K562 (cell line): ENCODE measurements around the gene AIM2. TPM values are rescaled to one million over a fixed set of nuclear protein-coding genes. Genes with fewer than 3 reads are reported as not detected.

Source experiments
- CEBPG ChIP-seq, 3 experiments: fragments of 200-800 bp in 1 of 3; sonication (Bioruptor generic) in 1 of 3; sonication (generic) in 1 of 3; formaldehyde crosslinking in 1 of 3; IDR thresholded peaks in 2 of 3; conservative IDR thresholded peaks in 1 of 3; 2 replicates each; pipeline versions ENCODE4 v1.6.1 to v1.8.0; 2016 to 2022; ENCODE audit warnings: missing compliant biosample characterization in 2 of 3, missing genetic modification characterization in 2 of 3, mild to moderate bottlenecking in 1 of 3, missing genetic modification reagents in 1 of 3
- GABPB2 ChIP-seq: fragments of 250-450 bp; sonication (Bioruptor Pico); conservative IDR thresholded peaks from 2 replicates; pipeline ENCODE4 v1.5.1; 2021; ENCODE audit warnings: mild to moderate bottlenecking
- polyA plus RNA-seq, 8 experiments: library from polyadenylated mRNA; depleted of rRNA in 4 of 8; stranded (reverse) in 5 of 8; unstranded in 3 of 8; fragments of >200 nt; fragmentation: Nextera tagmentation in 2 of 8; fragmentation: Illumina TruSeq in 1 of 8; extraction: Ambion mirVana in 2 of 8; extraction: Trizol in 1 of 8; gene quantifications; 2 replicates each; pipeline versions ENCODE4 v1.2.1 to v1.2.3, GENCODE V29; 2011 to 2014; ENCODE audit warnings: inconsistent platforms in 1 of 8, missing spikeins in 1 of 8
- total RNA-seq, 7 experiments: library from RNA; depleted of rRNA in 6 of 7; stranded (reverse); fragments of >200 nt in 6 of 7; fragmentation: Illumina TruSeq in 2 of 7; extraction: Trizol in 2 of 7; gene quantifications; 2 replicates each; pipeline versions ENCODE4 v1.2.1 to v1.2.3, GENCODE V29; 2011 to 2021; ENCODE audit warnings: low replicate concordance in 1 of 7
- TF ChIP-seq, protein P1 (sequence below): fragments of 200-600 bp; sonication (generic); IDR thresholded peaks from one replicate; pipeline ENCODE4 v1.6.1; 2012; ENCODE audit warnings: mild to moderate bottlenecking, low read depth, low read length, inconsistent platforms

Gene AIM2
- total and polyA plus RNA-seq, 9 of the 15 experiments (the other 6 are each of a cell fraction or from before 2014, with no cell fraction given) = 0.10 to 0.95 (median 0.22) TPM

DNA sequence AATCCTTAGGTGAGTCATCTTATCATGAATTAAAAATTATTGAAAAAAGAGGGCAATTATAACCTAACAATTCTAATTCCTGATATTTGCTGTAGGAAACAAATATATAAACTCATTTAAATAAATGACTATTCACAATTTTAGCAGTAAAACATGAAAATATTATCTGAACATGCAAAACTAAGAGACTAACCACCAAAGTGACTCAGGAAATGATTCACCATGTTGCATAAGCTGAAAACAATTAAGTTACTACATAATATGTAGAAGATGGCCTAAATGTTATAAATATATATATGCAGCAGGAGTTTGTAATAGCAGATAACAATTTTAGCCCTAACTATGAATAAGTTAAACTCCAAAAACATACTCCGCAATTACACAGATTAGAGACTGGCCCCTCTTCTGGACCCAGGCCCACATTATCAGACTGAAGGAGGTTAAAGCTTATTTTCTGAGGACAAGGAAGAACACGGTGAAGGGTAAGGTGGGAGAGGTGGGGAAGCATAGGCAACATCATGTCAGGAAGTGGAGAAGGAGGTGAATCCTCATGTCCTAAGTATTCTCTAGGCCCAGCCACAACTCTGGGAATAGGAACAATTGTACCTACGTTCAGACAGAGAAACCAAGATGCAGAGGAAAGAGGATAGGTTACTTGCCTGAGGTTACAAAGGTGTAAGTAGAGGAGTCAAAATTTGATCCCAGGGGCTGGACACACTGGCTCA is 15.6 kb upstream of the AIM2 start (continued):
- TF ChIP-seq, protein P1, sequence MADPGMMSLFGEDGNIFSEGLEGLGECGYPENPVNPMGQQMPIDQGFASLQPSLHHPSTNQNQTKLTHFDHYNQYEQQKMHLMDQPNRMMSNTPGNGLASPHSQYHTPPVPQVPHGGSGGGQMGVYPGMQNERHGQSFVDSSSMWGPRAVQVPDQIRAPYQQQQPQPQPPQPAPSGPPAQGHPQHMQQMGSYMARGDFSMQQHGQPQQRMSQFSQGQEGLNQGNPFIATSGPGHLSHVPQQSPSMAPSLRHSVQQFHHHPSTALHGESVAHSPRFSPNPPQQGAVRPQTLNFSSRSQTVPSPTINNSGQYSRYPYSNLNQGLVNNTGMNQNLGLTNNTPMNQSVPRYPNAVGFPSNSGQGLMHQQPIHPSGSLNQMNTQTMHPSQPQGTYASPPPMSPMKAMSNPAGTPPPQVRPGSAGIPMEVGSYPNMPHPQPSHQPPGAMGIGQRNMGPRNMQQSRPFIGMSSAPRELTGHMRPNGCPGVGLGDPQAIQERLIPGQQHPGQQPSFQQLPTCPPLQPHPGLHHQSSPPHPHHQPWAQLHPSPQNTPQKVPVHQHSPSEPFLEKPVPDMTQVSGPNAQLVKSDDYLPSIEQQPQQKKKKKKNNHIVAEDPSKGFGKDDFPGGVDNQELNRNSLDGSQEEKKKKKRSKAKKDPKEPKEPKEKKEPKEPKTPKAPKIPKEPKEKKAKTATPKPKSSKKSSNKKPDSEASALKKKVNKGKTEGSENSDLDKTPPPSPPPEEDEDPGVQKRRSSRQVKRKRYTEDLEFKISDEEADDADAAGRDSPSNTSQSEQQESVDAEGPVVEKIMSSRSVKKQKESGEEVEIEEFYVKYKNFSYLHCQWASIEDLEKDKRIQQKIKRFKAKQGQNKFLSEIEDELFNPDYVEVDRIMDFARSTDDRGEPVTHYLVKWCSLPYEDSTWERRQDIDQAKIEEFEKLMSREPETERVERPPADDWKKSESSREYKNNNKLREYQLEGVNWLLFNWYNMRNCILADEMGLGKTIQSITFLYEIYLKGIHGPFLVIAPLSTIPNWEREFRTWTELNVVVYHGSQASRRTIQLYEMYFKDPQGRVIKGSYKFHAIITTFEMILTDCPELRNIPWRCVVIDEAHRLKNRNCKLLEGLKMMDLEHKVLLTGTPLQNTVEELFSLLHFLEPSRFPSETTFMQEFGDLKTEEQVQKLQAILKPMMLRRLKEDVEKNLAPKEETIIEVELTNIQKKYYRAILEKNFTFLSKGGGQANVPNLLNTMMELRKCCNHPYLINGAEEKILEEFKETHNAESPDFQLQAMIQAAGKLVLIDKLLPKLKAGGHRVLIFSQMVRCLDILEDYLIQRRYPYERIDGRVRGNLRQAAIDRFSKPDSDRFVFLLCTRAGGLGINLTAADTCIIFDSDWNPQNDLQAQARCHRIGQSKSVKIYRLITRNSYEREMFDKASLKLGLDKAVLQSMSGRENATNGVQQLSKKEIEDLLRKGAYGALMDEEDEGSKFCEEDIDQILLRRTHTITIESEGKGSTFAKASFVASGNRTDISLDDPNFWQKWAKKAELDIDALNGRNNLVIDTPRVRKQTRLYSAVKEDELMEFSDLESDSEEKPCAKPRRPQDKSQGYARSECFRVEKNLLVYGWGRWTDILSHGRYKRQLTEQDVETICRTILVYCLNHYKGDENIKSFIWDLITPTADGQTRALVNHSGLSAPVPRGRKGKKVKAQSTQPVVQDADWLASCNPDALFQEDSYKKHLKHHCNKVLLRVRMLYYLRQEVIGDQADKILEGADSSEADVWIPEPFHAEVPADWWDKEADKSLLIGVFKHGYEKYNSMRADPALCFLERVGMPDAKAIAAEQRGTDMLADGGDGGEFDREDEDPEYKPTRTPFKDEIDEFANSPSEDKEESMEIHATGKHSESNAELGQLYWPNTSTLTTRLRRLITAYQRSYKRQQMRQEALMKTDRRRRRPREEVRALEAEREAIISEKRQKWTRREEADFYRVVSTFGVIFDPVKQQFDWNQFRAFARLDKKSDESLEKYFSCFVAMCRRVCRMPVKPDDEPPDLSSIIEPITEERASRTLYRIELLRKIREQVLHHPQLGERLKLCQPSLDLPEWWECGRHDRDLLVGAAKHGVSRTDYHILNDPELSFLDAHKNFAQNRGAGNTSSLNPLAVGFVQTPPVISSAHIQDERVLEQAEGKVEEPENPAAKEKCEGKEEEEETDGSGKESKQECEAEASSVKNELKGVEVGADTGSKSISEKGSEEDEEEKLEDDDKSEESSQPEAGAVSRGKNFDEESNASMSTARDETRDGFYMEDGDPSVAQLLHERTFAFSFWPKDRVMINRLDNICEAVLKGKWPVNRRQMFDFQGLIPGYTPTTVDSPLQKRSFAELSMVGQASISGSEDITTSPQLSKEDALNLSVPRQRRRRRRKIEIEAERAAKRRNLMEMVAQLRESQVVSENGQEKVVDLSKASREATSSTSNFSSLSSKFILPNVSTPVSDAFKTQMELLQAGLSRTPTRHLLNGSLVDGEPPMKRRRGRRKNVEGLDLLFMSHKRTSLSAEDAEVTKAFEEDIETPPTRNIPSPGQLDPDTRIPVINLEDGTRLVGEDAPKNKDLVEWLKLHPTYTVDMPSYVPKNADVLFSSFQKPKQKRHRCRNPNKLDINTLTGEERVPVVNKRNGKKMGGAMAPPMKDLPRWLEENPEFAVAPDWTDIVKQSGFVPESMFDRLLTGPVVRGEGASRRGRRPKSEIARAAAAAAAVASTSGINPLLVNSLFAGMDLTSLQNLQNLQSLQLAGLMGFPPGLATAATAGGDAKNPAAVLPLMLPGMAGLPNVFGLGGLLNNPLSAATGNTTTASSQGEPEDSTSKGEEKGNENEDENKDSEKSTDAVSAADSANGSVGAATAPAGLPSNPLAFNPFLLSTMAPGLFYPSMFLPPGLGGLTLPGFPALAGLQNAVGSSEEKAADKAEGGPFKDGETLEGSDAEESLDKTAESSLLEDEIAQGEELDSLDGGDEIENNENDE = no peak
- TF ChIP-seq CEBPG (CRISPR knock-in tag; IDR thresholded peaks at IDR 0.05) = no peak
- peak in 1 of 2 experiments; percentile 85; a peak in 3 of 4 replicates for TF ChIP-seq CEBPG (tag; conservative IDR thresholded peaks at IDR 0.05 in 1 of 2, IDR thresholded peaks at IDR 0.05 in 1 of 2)
- TF ChIP-seq GABPB2 (CRISPR knock-in tag) = no peak
- TF ChIP-seq, all 486 proteins: peak for 3
